Mucosa of rectum (tissue), 2 donors: ENCODE data around the gene PRDM1.
A peak's percentile ranks its signal among the peaks of the same experiment; 100 is the strongest.

Source experiments
- H3K27ac ChIP-seq, 2 donors: one replicate each; pipeline ENCODE4 v1.7.0; 2013; ENCODE audit warnings: inconsistent platforms in 2 of 2, low read depth in 2 of 2, low read length in 2 of 2
- H3K27me3 ChIP-seq, 2 donors: one replicate each; pipeline ENCODE4 v1.7.0; 2013; ENCODE audit warnings: low read length in 2 of 2; ENCODE audit not compliant: control insufficient read depth in 2 of 2, insufficient read depth in 2 of 2
- H3K36me3 ChIP-seq, 2 donors: one replicate each; pipeline ENCODE4 v1.7.0; 2013; ENCODE audit warnings: low read length in 2 of 2; ENCODE audit not compliant: control insufficient read depth in 2 of 2, insufficient read depth in 2 of 2
- H3K4me1 ChIP-seq, 2 donors: one replicate each; pipeline ENCODE4 v1.7.0; 2013; ENCODE audit warnings: low read length in 2 of 2, mild to moderate bottlenecking in 1 of 2; ENCODE audit not compliant: control insufficient read depth in 2 of 2, insufficient read depth in 2 of 2
- H3K4me3 ChIP-seq, 2 donors: one replicate each; pipeline ENCODE4 v1.7.0; 2013; ENCODE audit warnings: low read length in 2 of 2
- H3K9ac ChIP-seq, 2 donors: one replicate each; pipeline ENCODE4 v1.7.0; 2013; ENCODE audit warnings: low read length in 2 of 2, low read depth in 1 of 2, mild to moderate bottlenecking in 1 of 2
- H3K9me3 ChIP-seq, 2 donors: one replicate each; pipeline ENCODE4 v1.7.0; 2013; ENCODE audit warnings: low read length in 2 of 2; ENCODE audit not compliant: control insufficient read depth in 2 of 2
- donor health status: healthy.
- donor health status: Normal muscosa, but diverticular disease.

PRDM1 gene

DNA sequence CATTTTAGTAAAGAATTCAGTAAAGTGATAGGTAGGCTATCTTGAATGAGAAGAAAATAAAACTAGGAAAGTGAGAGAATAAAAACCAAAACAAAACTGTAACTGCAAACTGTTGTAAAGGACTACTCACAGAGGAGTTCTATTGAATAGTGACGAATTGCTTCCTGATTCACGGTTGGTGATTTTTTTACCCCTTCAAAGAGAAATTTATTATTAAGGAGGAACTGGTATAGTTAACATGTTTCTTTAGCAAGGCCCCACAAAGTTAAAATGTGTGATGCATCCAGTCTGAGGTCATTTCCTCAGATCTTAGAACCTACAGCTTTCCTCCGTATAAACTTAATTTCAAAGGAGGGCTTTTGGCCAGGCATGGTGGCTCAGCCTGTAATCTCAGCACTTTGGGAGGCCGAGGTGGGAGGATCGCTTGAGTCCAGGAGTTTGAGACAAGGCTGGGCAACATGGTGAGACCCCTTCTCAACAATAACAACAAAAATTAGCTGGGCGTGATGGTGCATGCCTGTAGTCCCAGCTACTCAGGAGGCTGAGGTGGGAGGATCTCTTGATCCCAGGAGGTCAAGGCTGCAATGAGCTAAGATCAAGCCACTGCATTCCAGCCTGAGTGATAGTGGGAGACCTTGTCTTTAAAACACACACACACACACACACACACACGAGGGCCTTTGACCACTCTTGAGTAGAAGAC lies 8.3 kb downstream of the PRDM1 start:
- peak overlapping the region in 1 of 2 donors; percentile 37 for H3K27ac ChIP-seq

DNA sequence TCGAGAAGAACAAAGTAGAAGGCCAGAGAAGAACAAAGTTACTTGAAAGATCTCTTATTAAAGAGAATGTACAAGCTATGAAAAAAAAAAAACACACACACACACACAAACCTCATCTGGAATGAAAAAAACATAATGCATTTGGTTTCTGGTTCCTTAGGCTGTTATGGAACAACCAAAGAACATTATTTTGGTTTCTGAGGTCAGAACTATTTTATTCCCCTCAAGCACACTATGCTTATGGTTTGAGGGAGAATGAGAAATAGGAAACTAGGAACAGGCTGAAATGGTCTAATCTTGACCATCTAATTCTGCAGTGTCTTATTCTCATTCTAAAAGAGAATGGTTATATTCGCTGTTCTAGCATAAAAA lies 8.8 kb downstream of the PRDM1 start:
- no peaks in the 10 kb centered on the region for H3K36me3 ChIP-seq
- peaks cover 13 to 16% of the 10 kb centered on the region in 2 donors for H3K4me1 ChIP-seq
- peak overlapping the region in 1 of 2 donors; percentile 37 for H3K27ac ChIP-seq
- H3K9ac ChIP-seq, result no peak overlapping the region
- no peaks in the 10 kb centered on the region for H3K9me3 ChIP-seq
- no peak overlapping the region for H3K4me3 ChIP-seq
- H3K27me3 ChIP-seq, result no peaks in the 10 kb centered on the region

More for the DNA sequence above, 8.3 kb downstream of the PRDM1 start:
- Histone ChIP-seq H3K4me1 (peaks cover 11 to 15% of the 10 kb centered on the region in 2 donors), H3K4me3 (no peak overlapping the region), H3K36me3 (no peaks in the 10 kb centered on the region), H3K9me3 (no peaks in the 10 kb centered on the region), H3K27me3 (no peaks in the 10 kb centered on the region), H3K9ac (no peak overlapping the region)

DNA sequence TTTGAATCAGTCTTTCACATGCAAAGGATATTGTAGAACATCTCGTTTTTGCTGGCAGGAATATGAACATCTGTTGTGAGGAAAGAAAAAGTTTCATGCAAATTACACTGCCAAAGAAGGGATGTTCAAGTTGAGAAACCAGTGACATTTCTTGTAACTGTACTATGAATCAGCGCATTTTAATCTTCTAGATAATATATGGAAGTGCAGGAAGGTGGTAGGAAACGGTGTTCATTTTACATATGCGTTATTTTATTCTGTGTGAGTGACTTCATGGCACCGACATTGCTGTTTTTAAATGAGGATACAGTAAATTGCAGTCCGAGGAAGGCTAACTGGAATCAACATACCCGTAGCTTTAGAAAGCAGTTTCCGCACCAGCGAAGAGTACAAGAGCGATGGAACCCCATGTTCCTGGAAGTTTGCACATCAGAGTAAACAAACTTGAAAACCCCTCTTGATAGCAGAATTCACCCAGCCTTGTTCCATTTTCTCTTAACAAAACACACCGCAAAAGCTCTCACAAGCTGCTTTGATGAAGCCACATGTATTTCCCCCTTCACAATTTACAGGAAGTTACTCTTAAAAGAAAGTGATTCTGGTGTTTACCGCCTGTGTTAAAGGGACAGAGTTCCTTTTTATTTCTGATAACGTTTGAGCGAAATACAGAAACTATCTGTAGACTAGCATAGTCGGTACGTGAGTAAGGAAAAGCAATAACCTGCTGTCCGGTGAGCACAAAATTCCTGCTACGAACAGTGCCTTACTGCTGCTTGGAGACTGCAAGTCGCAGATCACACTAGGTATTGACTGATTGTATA lies 11.5 kb downstream of the PRDM1 start:
- no peaks in the 10 kb centered on the region for H3K36me3 ChIP-seq
- H3K27ac ChIP-seq, result peak overlapping the region; percentile 90 to 94
- H3K9ac ChIP-seq, result peak overlapping the region; percentile 79 to 86
- peaks cover 13 to 16% of the 10 kb centered on the region in 2 donors for H3K4me1 ChIP-seq
- peak overlapping the region; percentile 88 to 90 for H3K4me3 ChIP-seq
- H3K27me3 ChIP-seq, result no peaks in the 10 kb centered on the region
- H3K9me3 ChIP-seq, result no peaks in the 10 kb centered on the region

DNA sequence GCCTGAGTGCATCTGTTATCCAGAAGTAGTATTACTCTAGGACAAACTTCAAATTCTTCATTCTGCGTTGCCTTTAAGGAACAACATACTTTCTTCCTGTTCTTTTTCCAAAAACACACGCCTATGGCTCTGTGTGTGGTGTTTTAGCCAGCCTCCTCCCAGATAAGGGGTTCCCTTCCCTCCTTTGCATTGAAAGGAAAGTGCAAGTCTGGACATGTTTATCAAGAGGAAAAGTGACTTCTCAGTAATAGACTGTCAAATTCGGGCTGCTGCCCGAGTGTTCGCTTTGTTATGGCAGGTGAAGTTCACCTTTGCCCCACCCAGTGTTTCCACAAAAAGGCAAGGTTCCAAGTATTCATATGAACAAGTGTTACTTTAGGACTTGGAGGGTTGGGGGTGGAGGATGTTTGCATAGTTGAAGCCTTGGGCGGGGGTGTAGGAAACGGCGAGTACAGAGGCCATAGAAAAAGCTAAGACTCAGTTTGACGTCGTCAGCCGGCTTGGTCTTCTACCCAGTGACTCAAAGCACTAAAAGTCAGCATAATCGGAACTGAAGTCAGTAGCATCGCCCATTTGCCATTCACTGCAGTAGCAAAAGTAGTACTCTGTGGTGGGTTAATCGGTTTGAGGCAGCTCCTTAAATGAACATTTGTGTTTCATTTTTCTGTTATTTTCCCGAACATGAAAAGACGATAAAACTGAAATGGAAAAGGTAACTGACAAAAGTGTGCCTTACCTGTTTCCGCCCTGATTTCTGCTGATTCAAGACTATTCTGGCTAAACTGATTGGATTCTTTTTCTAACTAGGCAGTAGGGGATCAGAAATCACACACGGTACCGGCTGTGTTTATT lies 12.5 kb downstream of the PRDM1 start:
- Histone ChIP-seq H3K27ac (peak overlapping the region; percentile 90 to 94), H3K36me3 (no peaks in the 10 kb centered on the region), H3K27me3 (no peaks in the 10 kb centered on the region), H3K4me3 (peak overlapping the region; percentile 88 to 90), H3K9ac (peak overlapping the region; percentile 79 to 86), H3K9me3 (no peaks in the 10 kb centered on the region), H3K4me1 (peaks cover 19 to 22% of the 10 kb centered on the region in 2 donors)

DNA sequence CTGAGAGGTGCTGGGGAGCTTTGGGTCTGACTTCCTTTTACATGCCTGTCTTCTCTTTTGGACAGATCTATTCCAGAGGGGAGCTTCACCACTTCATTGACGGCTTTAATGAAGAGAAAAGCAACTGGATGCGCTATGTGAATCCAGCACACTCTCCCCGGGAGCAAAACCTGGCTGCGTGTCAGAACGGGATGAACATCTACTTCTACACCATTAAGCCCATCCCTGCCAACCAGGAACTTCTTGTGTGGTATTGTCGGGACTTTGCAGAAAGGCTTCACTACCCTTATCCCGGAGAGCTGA lies 13.1 kb downstream of the PRDM1 start:
- Histone ChIP-seq H3K9me3 (no peaks in the 10 kb centered on the region), H3K4me3 (peak overlapping the region; percentile 88 to 90), H3K36me3 (no peaks in the 10 kb centered on the region), H3K27ac (peak overlapping the region; percentile 90 to 94), H3K27me3 (no peaks in the 10 kb centered on the region), H3K9ac (peak overlapping the region; percentile 79 to 86), H3K4me1 (peaks cover 19 to 24% of the 10 kb centered on the region in 2 donors)

DNA sequence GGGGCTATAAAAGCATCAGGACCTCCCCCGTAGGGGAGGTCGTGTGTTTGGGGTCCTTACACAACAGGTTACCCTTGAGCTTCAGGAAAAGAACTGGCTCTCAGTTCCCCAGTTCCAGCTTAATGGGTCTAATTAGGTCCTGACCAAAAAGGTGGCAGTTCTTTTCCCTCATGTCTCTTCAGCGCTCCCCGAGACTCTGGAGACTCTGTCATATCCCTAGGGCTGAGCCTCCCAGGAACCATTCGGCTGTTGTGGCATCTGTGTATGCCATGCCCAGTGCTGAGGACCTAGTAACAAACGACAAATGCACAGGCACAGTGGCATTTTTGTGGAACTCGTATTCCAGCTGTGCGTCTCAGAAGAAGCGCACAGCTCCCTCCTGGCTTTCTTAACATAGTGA lies 14.6 kb downstream of the PRDM1 start:
- Histone ChIP-seq H3K4me1 (peaks cover 19 to 24% of the 10 kb centered on the region in 2 donors), H3K9ac (peak overlapping the region in 1 of 2 donors; percentile 5), H3K27ac (peak overlapping the region; percentile 33), H3K27me3 (no peaks in the 10 kb centered on the region), H3K4me3 (peak overlapping the region; percentile 45 to 88), H3K9me3 (no peaks in the 10 kb centered on the region), H3K36me3 (peaks cover 7 to 14% of the 10 kb centered on the region in 2 donors)

DNA sequence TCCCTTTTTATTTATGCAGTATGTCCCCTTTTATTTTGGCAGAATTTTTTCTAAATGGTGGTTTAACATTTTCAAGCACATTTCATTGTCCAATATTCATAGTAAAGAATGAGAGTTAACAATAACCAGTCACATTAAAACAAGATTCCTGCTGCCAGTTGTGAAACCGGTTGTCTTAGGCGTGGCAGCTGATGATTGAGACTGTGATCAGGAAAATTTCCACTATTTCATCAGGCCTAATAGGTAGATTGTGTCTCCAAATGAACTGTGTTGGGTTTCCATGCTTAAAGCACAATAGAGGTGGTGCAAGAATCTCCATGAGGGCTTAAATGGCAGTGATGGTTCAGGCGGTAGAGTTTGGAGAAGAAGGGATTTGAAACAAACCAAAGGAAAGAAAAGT lies 15.3 kb downstream of the PRDM1 start:
- peak overlapping the region in 1 of 2 donors; percentile 45 for H3K4me3 ChIP-seq
- peaks cover 21 to 24% of the 10 kb centered on the region in 2 donors for H3K4me1 ChIP-seq
- peaks cover 10 to 21% of the 10 kb centered on the region in 2 donors for H3K36me3 ChIP-seq
- H3K27me3 ChIP-seq, result no peaks in the 10 kb centered on the region
- H3K9me3 ChIP-seq, result no peaks in the 10 kb centered on the region
- H3K27ac ChIP-seq, result peak overlapping the region; percentile 35 to 52
- peak overlapping the region in 1 of 2 donors; percentile 5 for H3K9ac ChIP-seq

DNA sequence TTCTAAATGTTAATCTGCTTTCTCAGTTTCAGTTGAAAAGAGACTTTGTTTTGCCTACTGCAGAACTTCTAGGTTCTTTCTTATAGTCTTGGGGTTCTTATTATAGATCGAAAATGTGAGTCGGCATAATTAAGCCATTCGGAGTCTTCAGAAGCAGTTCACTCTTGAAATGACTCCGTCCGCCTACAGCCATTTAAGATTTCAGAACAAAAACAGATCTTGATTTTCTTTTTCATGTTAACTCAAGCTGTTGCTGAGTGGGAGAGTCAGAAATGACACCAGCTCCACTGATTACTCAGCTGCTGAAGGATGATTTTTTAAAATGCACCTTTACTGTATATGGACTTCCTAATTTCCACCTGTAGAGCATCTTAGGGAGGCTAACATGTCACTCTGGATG lies 15.9 kb downstream of the PRDM1 start:
- peaks cover 16 to 27% of the 10 kb centered on the region in 2 donors for H3K36me3 ChIP-seq
- H3K27me3 ChIP-seq, result no peaks in the 10 kb centered on the region
- peak overlapping the region; percentile 9 to 52 for H3K27ac ChIP-seq
- H3K9ac ChIP-seq, result no peak overlapping the region
- H3K9me3 ChIP-seq, result no peaks in the 10 kb centered on the region
- H3K4me1 ChIP-seq, result peaks cover 23% of the 10 kb centered on the region in 2 donors
- H3K4me3 ChIP-seq, result no peak overlapping the region

DNA sequence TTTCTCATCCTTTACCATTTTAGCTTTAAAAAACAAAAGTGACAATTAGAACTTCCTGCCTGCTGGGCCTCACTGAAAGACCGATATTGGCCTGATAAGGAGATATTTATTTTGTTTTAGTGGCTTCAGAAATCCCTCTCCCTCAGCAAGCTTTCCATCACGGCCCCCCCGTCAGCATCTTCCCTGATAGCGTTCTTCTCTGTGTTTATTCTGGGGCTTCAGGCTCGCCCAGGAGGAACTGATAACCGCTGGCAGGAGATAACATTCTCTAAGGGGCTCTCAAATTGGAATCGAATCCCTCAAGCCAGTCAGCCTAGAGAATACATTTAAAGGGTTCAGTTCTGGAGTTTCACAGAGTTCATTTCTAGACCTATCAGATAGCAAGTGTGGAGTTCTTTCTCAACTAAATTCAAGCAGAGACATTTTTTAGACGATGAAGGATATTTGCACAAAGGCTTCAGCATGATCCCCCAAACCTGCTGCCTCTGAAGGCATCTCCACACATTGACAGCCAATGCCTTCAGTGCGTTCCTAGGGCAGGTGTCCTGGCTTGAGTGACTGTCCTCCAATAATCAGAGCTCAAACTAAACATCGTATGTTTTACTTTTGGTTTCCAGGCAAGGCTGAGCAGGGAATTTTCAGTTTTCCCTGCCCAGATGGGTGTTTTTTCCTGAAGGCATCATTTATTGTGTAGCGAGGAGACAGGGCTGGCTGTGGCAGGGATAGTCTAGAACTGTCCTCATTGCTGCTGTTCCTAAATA lies 17.0 kb downstream of the PRDM1 start:
- Histone ChIP-seq H3K27ac (peak overlapping the region; percentile 34 to 57), H3K36me3 (peaks cover 19 to 30% of the 10 kb centered on the region in 2 donors), H3K9me3 (no peaks in the 10 kb centered on the region), H3K4me3 (peak overlapping the region; percentile 60 to 67), H3K27me3 (no peaks in the 10 kb centered on the region), H3K9ac (peak overlapping the region; percentile 44 to 47), H3K4me1 (peaks cover 17 to 21% of the 10 kb centered on the region in 2 donors)
